K562 (cell line): ENCODE results near the gene NEDD4L.

ENCODE experiments used
- CTCF ChIP-seq, 3 experiments: IDR thresholded peaks in 2 of 3; conservative IDR thresholded peaks in 1 of 3; 2 replicates each; pipeline ENCODE4 v1.5.1; 2011 to 2012; ENCODE audit warnings: low read length in 3 of 3, mild to moderate bottlenecking in 3 of 3, control low read depth in 2 of 3, improper control_type of control experiment in 1 of 3, inconsistent platforms in 1 of 3, low read depth in 1 of 3, mixed read lengths in 1 of 3, moderate library complexity in 1 of 3; ENCODE audit not compliant: insufficient read depth in 2 of 3
- JUND ChIP-seq, 2 experiments: IDR thresholded peaks; 2 replicates in 1 of 2; 3 replicates in 1 of 2; pipeline ENCODE4 v1.6.1; 2011; ENCODE audit warnings: borderline replicate concordance in 2 of 2, low read depth in 2 of 2, low read length in 2 of 2, improper control_type of control experiment in 1 of 2, missing biosample characterization in 1 of 2, missing genetic modification characterization in 1 of 2, missing genetic modification reagents in 1 of 2
- KAT2B ChIP-seq: IDR thresholded peaks from one replicate; pipeline ENCODE4 v1.6.1; 2012; ENCODE audit warnings: low read depth, mild to moderate bottlenecking, control low read depth, inconsistent platforms, low read length, moderate library complexity
- PHF20 ChIP-seq: fragments of 450-650 bp; IDR thresholded peaks from 2 replicates; pipeline ENCODE4 v1.6.1; 2018; ENCODE audit not compliant: partially characterized antibody
- ZKSCAN1 ChIP-seq: fragments of 150-350 bp; IDR thresholded peaks from 2 replicates; pipeline ENCODE4 v1.6.1; 2016; ENCODE audit warnings: low read depth, low read length
- ZNF384 ChIP-seq: IDR thresholded peaks from 2 replicates; pipeline ENCODE4 v1.6.1; 2012; ENCODE audit warnings: low read depth, low read length, improper control_type of control experiment

GRCh38 chr18:58106289-58107070 is 62.5 kb downstream of the NEDD4L start:
- no peak for TF ChIP-seq PHF20
- no peak for TF ChIP-seq KAT2B
- no peak for TF ChIP-seq ZNF384
- no peak for TF ChIP-seq JUND (IDR thresholded peaks at IDR 0.05; ENCODE audit: borderline replicate concordance, low read depth, low read length)
- no peak for TF ChIP-seq JUND (tag; IDR thresholded peaks at IDR 0.05; ENCODE audit: borderline replicate concordance, low read depth, low read length)
- no peak for TF ChIP-seq CTCF (IDR thresholded peaks at IDR 0.05 in 2 of 3, conservative IDR thresholded peaks at IDR 0.05 in 1 of 3; ENCODE audit: insufficient read depth in 2 of 3, low read depth in 1 of 3, low read length in 3 of 3)
- no peak for TF ChIP-seq ZKSCAN1
